ENCODE measurements around the gene PALM. TPM values are rescaled to one million over a fixed set of nuclear protein-coding genes. Genes with fewer than 3 reads are reported as not detected.

PALM gene
- polyA plus RNA-seq, 1 donor (not counting 4 experiments of a cell fraction or from before 2014, with no cell fraction given): not detected

GRCh38 chr19:670609-671075 lies 38.1 kb upstream of the PALM start:
- peaks cover 3% of the 10 kb centered on the region for H3K4me1 ChIP-seq (ENCODE audit: control insufficient read depth, extremely low read depth, insufficient read depth, low read length)
- dilution Hi-C loops (cut with MboI; ENCODE audit: extremely low pct_ligation_motif_present, low sequenced_read_pairs): no loop called here
- FAIRE-seq (no peak), DNase-seq (ENCODE audit: low read depth, low spot score) (no peak)
- TF ChIP-seq CTCF (optimal IDR thresholded peaks at IDR 0.05 in 1 of 3, IDR thresholded peaks at IDR 0.05 in 1 of 3, conservative IDR thresholded peaks at IDR 0.05 in 1 of 3; ENCODE audit: extremely low read depth in 1 of 3, insufficient read depth in 2 of 3, low read length in 3 of 3) (no peak), EZH2 (IDR thresholded peaks at IDR 0.05; ENCODE audit: low read length) (no peak)
- no peaks in the 10 kb centered on the region for H3K79me2 ChIP-seq (ENCODE audit: control insufficient read depth, insufficient read depth, low read length)
- H3K4me3 ChIP-seq (ENCODE audit: control insufficient read depth in 2 of 3, extremely low read depth in 1 of 3, insufficient read depth in 2 of 3, low read depth in 1 of 3, low read length in 3 of 3): no peak overlapping the region
- H2AFZ ChIP-seq (ENCODE audit: control insufficient read depth, low read length): no peak overlapping the region
- no peak overlapping the region for H3K4me2 ChIP-seq (ENCODE audit: control insufficient read depth, extremely low read depth, insufficient read depth, low read depth, low read length)
- no peak overlapping the region for H3K27ac ChIP-seq (ENCODE audit: control insufficient read depth, insufficient read depth, low read length)
- H3K36me3 ChIP-seq (ENCODE audit: control insufficient read depth in 2 of 2, extremely low read depth in 1 of 2, insufficient read depth in 2 of 2, low read length in 2 of 2): no peaks in the 10 kb centered on the region
- no peaks in the 10 kb centered on the region for H4K20me1 ChIP-seq (ENCODE audit: control insufficient read depth, extremely low read depth, insufficient read depth, low read length)
- H3K9ac ChIP-seq (ENCODE audit: control insufficient read depth, extremely low read depth, insufficient read depth, low read length): no peak overlapping the region
- no peaks in the 10 kb centered on the region for H3K9me3 ChIP-seq (ENCODE audit: control insufficient read depth, low read depth, low read length)
- no peaks in the 10 kb centered on the region for H3K27me3 ChIP-seq (ENCODE audit: control insufficient read depth, extremely low read depth, insufficient read depth, low read length)
- no peaks in the 10 kb centered on the region for H3K9me1 ChIP-seq (ENCODE audit: control insufficient read depth, extremely low read depth, insufficient read depth, low read length)

DNA sequence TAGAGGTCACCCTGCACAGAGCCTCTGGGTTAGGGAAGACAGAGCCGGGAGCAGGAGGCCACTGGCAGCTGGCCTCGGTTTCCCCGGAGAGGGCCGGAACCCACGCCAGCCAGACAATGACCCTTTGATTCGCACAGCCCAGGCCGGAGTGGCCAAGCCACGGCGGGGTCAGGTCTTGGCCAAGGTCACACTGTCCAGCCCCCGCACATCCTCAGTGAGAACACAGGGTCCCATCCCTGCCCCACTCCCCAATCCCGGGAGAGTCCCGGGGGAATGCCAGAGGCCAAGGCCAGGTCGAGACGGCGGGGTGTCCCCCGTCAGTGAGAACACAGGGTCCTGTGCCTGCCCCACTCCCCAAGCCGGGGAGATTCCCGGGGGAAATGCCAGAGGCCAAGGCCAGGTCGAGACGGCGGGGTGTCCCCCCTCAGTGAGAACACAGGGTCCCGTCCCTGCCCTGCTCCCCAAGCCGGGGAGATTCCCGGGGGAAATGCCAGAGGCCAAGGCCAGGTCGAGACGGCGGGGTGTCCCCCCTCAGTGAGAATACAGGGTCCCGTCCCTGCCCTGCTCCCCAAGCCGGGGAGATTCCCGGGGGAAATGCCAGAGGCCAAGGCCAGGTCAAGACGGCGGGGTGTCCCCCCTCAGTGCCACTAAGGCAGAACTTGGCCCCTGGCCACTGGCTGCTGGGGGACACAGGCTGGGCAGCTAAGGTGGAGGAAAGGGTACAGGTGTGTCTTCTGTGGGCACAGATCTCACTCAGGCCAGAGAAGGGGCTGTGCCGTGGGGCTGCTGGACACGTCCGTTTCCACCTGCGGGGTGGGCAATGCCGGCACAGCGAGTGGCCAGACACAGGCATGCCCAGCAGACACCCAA lies 34.2 kb upstream of the PALM start:
- dilution Hi-C loops (cut with MboI; ENCODE audit: extremely low pct_ligation_motif_present, low sequenced_read_pairs): no loop called here
- DNase-seq (ENCODE audit: low read depth, low spot score) (no peak), FAIRE-seq (no peak)
- Histone ChIP-seq H3K4me2 (ENCODE audit: control insufficient read depth, extremely low read depth, insufficient read depth, low read depth, low read length) (no peak overlapping the region), H3K9me3 (ENCODE audit: control insufficient read depth, low read depth, low read length) (no peaks in the 10 kb centered on the region), H4K20me1 (ENCODE audit: control insufficient read depth, extremely low read depth, insufficient read depth, low read length) (peaks cover 12% of the 10 kb centered on the region), H3K4me3 (ENCODE audit: control insufficient read depth in 2 of 3, extremely low read depth in 1 of 3, insufficient read depth in 2 of 3, low read depth in 1 of 3, low read length in 3 of 3) (no peak overlapping the region), H3K27ac (ENCODE audit: control insufficient read depth, insufficient read depth, low read length) (no peak overlapping the region), H2AFZ (ENCODE audit: control insufficient read depth, low read length) (no peak overlapping the region), H3K27me3 (ENCODE audit: control insufficient read depth, extremely low read depth, insufficient read depth, low read length) (no peaks in the 10 kb centered on the region), H3K4me1 (ENCODE audit: control insufficient read depth, extremely low read depth, insufficient read depth, low read length) (peaks cover 25% of the 10 kb centered on the region), H3K9me1 (ENCODE audit: control insufficient read depth, extremely low read depth, insufficient read depth, low read length) (peaks cover 2% of the 10 kb centered on the region), H3K79me2 (ENCODE audit: control insufficient read depth, insufficient read depth, low read length) (peaks cover 23% of the 10 kb centered on the region), H3K9ac (ENCODE audit: control insufficient read depth, extremely low read depth, insufficient read depth, low read length) (no peak overlapping the region), H3K36me3 (ENCODE audit: control insufficient read depth in 2 of 2, extremely low read depth in 1 of 2, insufficient read depth in 2 of 2, low read length in 2 of 2) (peaks cover 7 to 18% of the 10 kb centered on the region in 2 experiments)
- TF ChIP-seq EZH2 (IDR thresholded peaks at IDR 0.05; ENCODE audit: low read length) (no peak), CTCF (optimal IDR thresholded peaks at IDR 0.05 in 1 of 3, IDR thresholded peaks at IDR 0.05 in 1 of 3, conservative IDR thresholded peaks at IDR 0.05 in 1 of 3; ENCODE audit: extremely low read depth in 1 of 3, insufficient read depth in 2 of 3, low read length in 3 of 3) (no peak)
